Trophoblast cell (in vitro differentiated cells and primary cell): Measurements from ENCODE around the gene EPS8L3.

Source experiments
- DNase-seq, 2 donors: peaks; one replicate each; pipeline ENCODE4 v3.0.0-alpha.2; 2016
- H2AFZ ChIP-seq: 2 replicates; pipeline ENCODE4 v1.6.1; 2013; ENCODE audit warnings: low read length, moderate library complexity, mild to moderate bottlenecking; ENCODE audit not compliant: insufficient read depth, poor library complexity
- H2AK5ac ChIP-seq: 2 replicates; pipeline ENCODE4 v1.6.1; 2013; ENCODE audit warnings: mild to moderate bottlenecking, low read length
- H2BK120ac ChIP-seq: 2 replicates; pipeline ENCODE4 v1.6.1; 2013; ENCODE audit warnings: low read length, mild to moderate bottlenecking, moderate library complexity; ENCODE audit not compliant: insufficient read depth, poor library complexity
- H2BK12ac ChIP-seq: 2 replicates; pipeline ENCODE4 v1.6.1; 2013; ENCODE audit warnings: mild to moderate bottlenecking, low read length, moderate library complexity
- H2BK5ac ChIP-seq: 2 replicates; pipeline ENCODE4 v1.6.1; 2013; ENCODE audit warnings: low read length, low read depth, moderate library complexity, mild to moderate bottlenecking; ENCODE audit not compliant: poor library complexity
- H3K14ac ChIP-seq: 2 replicates; pipeline ENCODE4 v1.6.1; 2013; ENCODE audit warnings: mild to moderate bottlenecking, low read length
- H3K18ac ChIP-seq: 2 replicates; pipeline ENCODE4 v1.6.1; 2013; ENCODE audit warnings: mild to moderate bottlenecking, low read length
- H3K23ac ChIP-seq: 2 replicates; pipeline ENCODE4 v1.6.1; 2013; ENCODE audit warnings: low read length
- H3K27ac ChIP-seq: 2 replicates; pipeline ENCODE4 v1.5.1; 2013; ENCODE audit warnings: low read depth, mild to moderate bottlenecking, inconsistent platforms, low read length, moderate library complexity
- H3K27me3 ChIP-seq: 2 replicates; pipeline ENCODE4 v1.6.1; 2013; ENCODE audit warnings: inconsistent platforms, mild to moderate bottlenecking, low read length, moderate library complexity; ENCODE audit not compliant: insufficient read depth
- H3K36me3 ChIP-seq, 2 experiments: 1 replicate in 1 of 2; 2 replicates in 1 of 2; pipeline ENCODE4 v1.6.1; 2013; ENCODE audit warnings: low read length in 2 of 2, mild to moderate bottlenecking in 2 of 2, moderate library complexity in 1 of 2; ENCODE audit not compliant: insufficient read depth in 2 of 2, control insufficient read depth in 1 of 2
- H3K4ac ChIP-seq: 2 replicates; pipeline ENCODE4 v1.6.1; 2013; ENCODE audit warnings: low read depth, mild to moderate bottlenecking, low read length, moderate library complexity
- H3K4me1 ChIP-seq, 2 experiments: 1 replicate in 1 of 2; 2 replicates in 1 of 2; pipeline ENCODE4 v1.6.1; 2013; ENCODE audit warnings: low read length in 2 of 2, mild to moderate bottlenecking in 2 of 2, moderate library complexity in 1 of 2; ENCODE audit not compliant: insufficient read depth in 2 of 2, control insufficient read depth in 1 of 2
- H3K4me2 ChIP-seq: 2 replicates; pipeline ENCODE4 v1.6.1; 2013; ENCODE audit warnings: inconsistent platforms, mild to moderate bottlenecking, low read length, moderate library complexity
- H3K4me3 ChIP-seq: 2 replicates; pipeline ENCODE4 v1.5.1; 2013; ENCODE audit warnings: mild to moderate bottlenecking, low read depth, low read length, inconsistent platforms
- H3K79me1 ChIP-seq: one replicate; pipeline ENCODE4 v1.6.1; 2013; ENCODE audit warnings: low read length
- H3K79me2 ChIP-seq: 2 replicates; pipeline ENCODE4 v1.6.1; 2013; ENCODE audit warnings: low read length, mild to moderate bottlenecking; ENCODE audit not compliant: control insufficient read depth, insufficient read depth, poor library complexity
- H3K9ac ChIP-seq: 2 replicates; pipeline ENCODE4 v1.6.1; 2013; ENCODE audit warnings: mild to moderate bottlenecking, low read length
- H3K9me3 ChIP-seq: 2 replicates; pipeline ENCODE4 v1.6.1; 2013; ENCODE audit warnings: low read depth, mild to moderate bottlenecking, control low read depth, inconsistent platforms, low read length; ENCODE audit not compliant: insufficient read depth
- H4K12ac ChIP-seq: 2 replicates; pipeline ENCODE4 v1.6.1; 2013; ENCODE audit warnings: low read depth, mild to moderate bottlenecking, low read length, moderate library complexity
- H4K8ac ChIP-seq: 2 replicates; pipeline ENCODE4 v1.6.1; 2013; ENCODE audit warnings: low read depth, mild to moderate bottlenecking, low read length, moderate library complexity
- H4K91ac ChIP-seq: one replicate; pipeline ENCODE4 v1.6.1; 2013; ENCODE audit warnings: low read depth, mild to moderate bottlenecking, low read length, moderate library complexity
- WGBS: extraction: QIAGEN DNeasy Blood & Tissue Kit; methylation state at CpG from one replicate; pipeline ENCODE4 v1.1.7; 2013; ENCODE audit warnings: missing lambda C conversion rate; ENCODE audit not compliant: insufficient read length, insufficient coverage; ENCODE audit errors: extremely low coverage; 5-methylcytosine and 5-hydroxymethylcytosine counted together

Gene EPS8L3

DNA sequence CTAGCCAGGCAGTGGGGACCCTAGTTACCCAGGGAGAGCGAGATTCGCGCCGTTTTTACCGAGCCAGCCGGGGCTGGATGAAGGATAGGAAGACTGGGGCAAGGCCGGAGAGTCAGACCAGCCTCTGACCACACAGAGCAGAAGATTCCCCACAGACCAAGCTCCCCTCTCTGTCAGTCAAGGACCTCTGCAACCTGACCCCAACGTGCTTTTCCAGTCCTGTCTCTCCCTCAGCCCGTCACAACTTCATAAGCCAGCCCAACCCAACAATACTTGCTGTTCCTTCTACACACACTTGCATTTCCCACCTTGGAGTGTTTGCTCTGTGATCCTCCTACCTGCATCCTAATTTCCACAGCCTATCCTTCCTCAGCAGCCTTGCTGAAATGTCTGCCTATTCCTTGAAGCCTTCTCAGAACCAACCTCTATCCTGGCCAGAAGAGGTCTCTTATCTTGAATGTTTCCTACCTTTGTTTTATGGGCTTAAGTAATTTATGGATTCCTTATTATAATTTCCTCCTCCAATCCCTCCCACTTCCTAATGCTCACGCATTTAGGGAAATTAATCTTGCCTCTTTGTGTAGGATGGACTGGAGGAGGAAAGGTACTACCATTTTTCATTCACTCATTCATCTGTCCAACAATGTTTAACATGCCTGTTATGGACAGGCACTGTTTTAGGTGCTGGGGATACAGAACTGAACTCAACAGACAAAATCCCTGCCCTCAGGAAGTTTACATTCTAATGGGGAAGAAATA lies 22.9 kb downstream of the EPS8L3 start, which contains the start of gene GSTM3:
GSTM3 (minus strand) TSS at position 424 of the 759 bp plus-strand sequence. CDS start 751 bp downstream, outside the sequence.
- DNase-seq = peak in 1 of 2 donors; percentile 7
- Histone ChIP-seq H3K18ac (peak within 1 kb of the TSS; percentile 1), H4K8ac (peak within 1 kb of the TSS; percentile 63), H3K4me3 (peak within 1 kb of the TSS; percentile 78), H3K23ac (peak within 1 kb of the TSS; percentile 89), H2BK12ac (peak within 1 kb of the TSS; percentile 16), H3K14ac (peak within 1 kb of the TSS; percentile 23), H3K79me1 (peaks cover 11% of the 10 kb centered on the region), H2BK5ac (no peak within 1 kb of the TSS), H3K79me2 (no peaks in the 10 kb centered on the region), H4K12ac (peak within 1 kb of the TSS; percentile 45), H3K4ac (peak within 1 kb of the TSS; percentile 13), H3K27me3 (no peaks in the 10 kb centered on the region), H2AFZ (peak within 1 kb of the TSS; percentile 89), H3K27ac (no peak within 1 kb of the TSS), H3K4me2 (peak within 1 kb of the TSS; percentile 90), H3K9me3 (no peaks in the 10 kb centered on the region), H3K4me1 (peaks cover 5 to 11% of the 10 kb centered on the region in 2 experiments), H3K36me3 (peaks cover 4 to 17% of the 10 kb centered on the region in 2 experiments), H2BK120ac (peak within 1 kb of the TSS; percentile 12), H4K91ac (peak within 1 kb of the TSS; percentile 64), H3K9ac (peak within 1 kb of the TSS; percentile 69), H2AK5ac (no peak within 1 kb of the TSS)
- WGBS = no CpG with 5 or more reads among the region's 10 CpGs

DNA sequence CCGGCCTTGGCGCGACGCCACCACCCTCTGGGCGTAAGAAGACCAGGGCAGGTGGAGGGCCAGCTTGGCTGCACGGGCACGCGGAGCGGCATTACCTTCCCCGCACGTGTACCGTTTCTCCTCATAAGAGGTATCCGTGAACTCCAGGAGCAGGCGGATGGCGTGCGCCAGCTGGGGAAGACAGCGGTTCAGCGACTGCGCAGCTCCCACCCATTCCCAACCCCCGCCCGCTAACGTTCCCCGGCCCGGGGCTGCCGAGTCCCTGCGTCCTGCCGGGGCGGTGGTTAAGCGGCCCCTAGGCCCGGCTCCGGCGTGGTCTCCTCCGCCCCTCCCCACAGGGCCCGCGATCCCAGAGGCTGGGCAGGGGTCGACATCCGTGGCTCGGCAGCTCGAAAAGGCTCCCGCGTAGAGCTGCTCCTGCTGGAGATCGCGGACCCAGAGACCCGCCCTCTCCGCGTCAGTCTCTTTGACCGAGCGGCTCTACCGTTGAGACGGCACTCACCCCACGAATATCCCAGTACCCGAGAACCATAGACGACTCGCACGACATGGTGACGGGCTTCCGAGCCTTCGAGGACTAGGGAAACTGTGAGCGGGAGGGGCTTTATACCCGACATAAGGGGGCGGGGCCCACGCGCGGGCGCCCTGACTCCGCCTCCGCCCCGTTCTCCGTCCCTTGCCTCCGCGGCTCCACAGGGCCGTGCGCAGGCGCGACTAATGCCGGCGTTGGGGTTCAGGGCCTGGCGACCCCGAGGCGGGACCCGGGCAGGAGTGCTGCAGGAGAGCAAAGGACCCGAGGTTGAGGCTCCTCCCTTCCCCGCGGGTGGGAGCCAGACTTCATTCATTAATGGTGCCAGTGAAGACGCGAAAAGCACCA lies 23.7 kb downstream of the EPS8L3 start:
- H4K8ac ChIP-seq = peak overlapping the region; percentile 63
- no peaks in the 10 kb centered on the region for H3K27me3 ChIP-seq
- no peaks in the 10 kb centered on the region for H3K9me3 ChIP-seq
- H3K18ac ChIP-seq = peak overlapping the region; percentile 59
- peaks cover 5 to 11% of the 10 kb centered on the region in 2 experiments for H3K4me1 ChIP-seq
- peaks cover 4 to 17% of the 10 kb centered on the region in 2 experiments for H3K36me3 ChIP-seq
- no peak overlapping the region for H3K23ac ChIP-seq
- H3K14ac ChIP-seq = peak overlapping the region; percentile 59
- H4K12ac ChIP-seq = peak overlapping the region; percentile 45
- H2AFZ ChIP-seq = peak overlapping the region; percentile 89
- H3K79me2 ChIP-seq = no peaks in the 10 kb centered on the region
- no peak overlapping the region for H2AK5ac ChIP-seq
- peak overlapping the region; percentile 78 for H3K4me3 ChIP-seq
- no CpG with 5 or more reads among the region's 86 CpGs for WGBS
- H2BK12ac ChIP-seq = peak overlapping the region; percentile 16
- peak overlapping the region; percentile 90 for H3K4me2 ChIP-seq
- peak overlapping the region; percentile 12 for H2BK120ac ChIP-seq
- peaks cover 11% of the 10 kb centered on the region for H3K79me1 ChIP-seq
- H3K4ac ChIP-seq = peak overlapping the region; percentile 13
- no peak overlapping the region for H3K27ac ChIP-seq
- DNase-seq = peak; percentile 38 to 72
- peak overlapping the region; percentile 75 for H3K9ac ChIP-seq
- H4K91ac ChIP-seq = peak overlapping the region; percentile 64
- no peak overlapping the region for H2BK5ac ChIP-seq

- no peak for DNase-seq
- no peak overlapping the region for H2AK5ac ChIP-seq
- H2BK5ac ChIP-seq = no peak overlapping the region
- no CpG with 5 or more reads among the region's 4 CpGs for WGBS
- no peak overlapping the region for H2AFZ ChIP-seq
- H3K4me2 ChIP-seq = no peak overlapping the region
- H3K4me1 ChIP-seq = peaks cover 19 to 33% of the 10 kb centered on the region in 2 experiments
- peaks cover 2% of the 10 kb centered on the region for H3K9me3 ChIP-seq
- H2BK12ac ChIP-seq = no peak overlapping the region
- H3K23ac ChIP-seq = no peak overlapping the region
- no peak overlapping the region for H3K18ac ChIP-seq
- H4K12ac ChIP-seq = no peak overlapping the region
- peaks cover 16% of the 10 kb centered on the region for H3K79me1 ChIP-seq
- no peak overlapping the region for H4K91ac ChIP-seq
- no peak overlapping the region for H3K9ac ChIP-seq
- no peaks in the 10 kb centered on the region for H3K27me3 ChIP-seq
- no peak overlapping the region for H3K4ac ChIP-seq
- H3K27ac ChIP-seq = no peak overlapping the region
- H3K79me2 ChIP-seq = no peaks in the 10 kb centered on the region
- no peak overlapping the region for H4K8ac ChIP-seq
- H3K4me3 ChIP-seq = no peak overlapping the region
- H2BK120ac ChIP-seq = no peak overlapping the region
- peaks cover 4 to 17% of the 10 kb centered on the region in 2 experiments for H3K36me3 ChIP-seq
- H3K14ac ChIP-seq = no peak overlapping the region
These were observed 30.4 kb downstream of the EPS8L3 start for GRCh38 chr1:109733236-109733870.

GRCh38 chr1:109732390-109732881 lies 31.3 kb downstream of the EPS8L3 start:
- Histone ChIP-seq H2BK5ac (peak overlapping the region; percentile 68), H3K27ac (peak overlapping the region; percentile 78), H3K79me2 (no peaks in the 10 kb centered on the region), H3K4ac (no peak overlapping the region), H3K14ac (no peak overlapping the region), H3K4me2 (peak overlapping the region; percentile 49), H2AK5ac (no peak overlapping the region), H4K8ac (no peak overlapping the region), H3K4me1 (peaks cover 19 to 33% of the 10 kb centered on the region in 2 experiments), H4K12ac (no peak overlapping the region), H2BK12ac (no peak overlapping the region), H3K23ac (no peak overlapping the region), H3K18ac (peak overlapping the region; percentile 3), H3K36me3 (peaks cover 2 to 9% of the 10 kb centered on the region in 2 experiments), H3K79me1 (peaks cover 16% of the 10 kb centered on the region), H3K9me3 (peaks cover 2% of the 10 kb centered on the region), H4K91ac (peak overlapping the region; percentile 62), H3K9ac (no peak overlapping the region), H3K4me3 (no peak overlapping the region), H2BK120ac (peak overlapping the region; percentile 81), H2AFZ (no peak overlapping the region), H3K27me3 (no peaks in the 10 kb centered on the region)
- DNase-seq = peak in 1 of 2 donors; percentile 32
- no CpG with 5 or more reads among the region's 3 CpGs for WGBS
